ENCODE data around the gene NDRG3. TPM values are rescaled to one million over a fixed set of nuclear protein-coding genes. Genes with fewer than 3 reads are reported as not detected.

NDRG3 gene
- total and polyA plus RNA-seq, 2 donors (not counting 3 experiments of a cell fraction or from before 2014, with no cell fraction given), result 25.7 to 27.7 TPM

DNA sequence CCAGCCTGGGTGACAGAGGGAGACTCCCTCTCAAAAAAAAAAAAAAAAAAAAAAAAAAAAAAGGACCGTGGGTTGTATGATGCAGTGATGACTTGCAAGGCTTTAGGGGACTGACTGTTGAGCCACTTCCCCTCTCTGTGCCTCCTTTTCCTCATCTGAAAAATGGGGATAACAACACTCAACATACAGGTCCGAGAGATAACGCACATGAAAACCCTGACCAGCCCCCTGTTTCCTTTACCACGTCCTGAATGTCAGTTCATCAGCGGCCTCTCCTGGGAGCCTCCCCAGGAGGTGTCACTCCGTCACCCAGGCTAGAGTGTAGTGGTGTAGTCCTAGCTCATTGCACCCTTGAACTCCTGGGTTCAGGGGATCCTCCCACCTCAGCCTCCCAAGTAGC, 103.8 kb downstream of the NDRG3 start:
- dilution Hi-C loops (cut with MboI; ENCODE audit: extremely low pct_ligation_motif_present, low sequenced_read_pairs), result no loop called here
- Histone ChIP-seq H3K4me2 (ENCODE audit: insufficient read depth, low read length) (no peak overlapping the region), H4K20me1 (replicated peaks; ENCODE audit: control insufficient read depth, extremely low read depth, insufficient read depth, low read length) (no peaks in the 10 kb centered on the region), H3K27ac (ENCODE audit: insufficient read depth, low read depth, low read length) (no peak overlapping the region), H3K36me3 (ENCODE audit: control insufficient read depth in 2 of 2, extremely low read depth in 1 of 2, insufficient read depth in 2 of 2, low read length in 2 of 2) (no peaks in the 10 kb centered on the region), H3K79me2 (ENCODE audit: control insufficient read depth, insufficient read depth, low read length) (no peaks in the 10 kb centered on the region), H3K9me3 (replicated peaks; ENCODE audit: control insufficient read depth, insufficient read depth, low read length) (no peaks in the 10 kb centered on the region), H2AFZ (ENCODE audit: low read depth, low read length) (no peak overlapping the region), H3K4me3 (replicated peaks in 1 of 3; ENCODE audit: insufficient read depth in 1 of 3, low read depth in 1 of 3, low read length in 3 of 3) (no peak overlapping the region), H3K27me3 (ENCODE audit: control insufficient read depth in 2 of 2, insufficient read depth in 2 of 2, low read length in 2 of 2) (no peaks in the 10 kb centered on the region), H3K9ac (replicated peaks; ENCODE audit: extremely low read depth, insufficient read depth, low read length) (no peak overlapping the region), H3K9me1 (replicated peaks; ENCODE audit: control insufficient read depth, extremely low read depth, insufficient read depth, low read length) (no peaks in the 10 kb centered on the region), H3K4me1 (ENCODE audit: control insufficient read depth, extremely low read depth, insufficient read depth, low read length) (no peaks in the 10 kb centered on the region)
- TF ChIP-seq POLR2A (IDR thresholded peaks at IDR 0.05; ENCODE audit: low read depth, low read length) (no peak), MYC (IDR thresholded peaks at IDR 0.05; ENCODE audit: low read depth, low read length) (no peak), EZH2 (IDR thresholded peaks at IDR 0.05; ENCODE audit: borderline replicate concordance, low read depth, low read length, severe bottlenecking) (no peak), GATA2 (IDR thresholded peaks at IDR 0.05; ENCODE audit: insufficient read depth, insufficient read length, low read depth, low read length) (no peak), JUN (IDR thresholded peaks at IDR 0.05; ENCODE audit: borderline replicate concordance, insufficient read depth, insufficient read length, low read depth) (no peak), FOS (IDR thresholded peaks at IDR 0.05; ENCODE audit: borderline replicate concordance, insufficient read depth, low read length) (no peak), POLR2AphosphoS5 (IDR thresholded peaks at IDR 0.05; ENCODE audit: insufficient read depth, low read depth, low read length) (no peak)
- TF ChIP-seq, protein P1, sequence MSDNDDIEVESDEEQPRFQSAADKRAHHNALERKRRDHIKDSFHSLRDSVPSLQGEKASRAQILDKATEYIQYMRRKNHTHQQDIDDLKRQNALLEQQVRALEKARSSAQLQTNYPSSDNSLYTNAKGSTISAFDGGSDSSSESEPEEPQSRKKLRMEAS (IDR thresholded peaks at IDR 0.05; ENCODE audit: insufficient read depth, insufficient read length), result no peak
- TF ChIP-seq, protein P2, sequence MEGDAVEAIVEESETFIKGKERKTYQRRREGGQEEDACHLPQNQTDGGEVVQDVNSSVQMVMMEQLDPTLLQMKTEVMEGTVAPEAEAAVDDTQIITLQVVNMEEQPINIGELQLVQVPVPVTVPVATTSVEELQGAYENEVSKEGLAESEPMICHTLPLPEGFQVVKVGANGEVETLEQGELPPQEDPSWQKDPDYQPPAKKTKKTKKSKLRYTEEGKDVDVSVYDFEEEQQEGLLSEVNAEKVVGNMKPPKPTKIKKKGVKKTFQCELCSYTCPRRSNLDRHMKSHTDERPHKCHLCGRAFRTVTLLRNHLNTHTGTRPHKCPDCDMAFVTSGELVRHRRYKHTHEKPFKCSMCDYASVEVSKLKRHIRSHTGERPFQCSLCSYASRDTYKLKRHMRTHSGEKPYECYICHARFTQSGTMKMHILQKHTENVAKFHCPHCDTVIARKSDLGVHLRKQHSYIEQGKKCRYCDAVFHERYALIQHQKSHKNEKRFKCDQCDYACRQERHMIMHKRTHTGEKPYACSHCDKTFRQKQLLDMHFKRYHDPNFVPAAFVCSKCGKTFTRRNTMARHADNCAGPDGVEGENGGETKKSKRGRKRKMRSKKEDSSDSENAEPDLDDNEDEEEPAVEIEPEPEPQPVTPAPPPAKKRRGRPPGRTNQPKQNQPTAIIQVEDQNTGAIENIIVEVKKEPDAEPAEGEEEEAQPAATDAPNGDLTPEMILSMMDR (IDR thresholded peaks at IDR 0.05; ENCODE audit: extremely low read depth in 1 of 2, insufficient read depth in 1 of 2, low read depth in 1 of 2, low read length in 2 of 2), result no peak
- CTCF ChIA-PET, result no interaction called here
- DNase-seq (ENCODE audit: low read depth, low spot score) (no peak), FAIRE-seq (no peak)
- intact Hi-C loops (cut with micrococcal nuclease), result no loop called here
- POLR2A ChIA-PET, result interaction anchor here (0.6 kb wide), 1 partner anchor 15 kb away, joined by 7 read pairs; no protein-coding TSS in a partner anchor
- BruUV-seq (replicated peaks), result no TSS peak
